HEK293 (cell line): ENCODE results near the gene ATP13A3.

ENCODE experiments used
- CTCF ChIA-PET: fragments of 350-600 bp; formaldehyde crosslinking; extraction: SDS; loops from one replicate; lab custom pipeline; 2021; ENCODE audit warnings: antibody characterized with exemption; lab: Yijun Ruan, JAX
- POLR2A ChIA-PET: fragments of 300-600 bp; formaldehyde crosslinking; extraction: SDS; loops from one replicate; lab custom pipeline; 2020; ENCODE audit warnings: antibody characterized with exemption, inconsistent platforms; lab: Yijun Ruan, JAX
- H3K27ac ChIP-seq: fragments of 200-500 bp; sonication (Bioruptor generic); 2 replicates; pipeline ENCODE4 v1.5.1; 2014; ENCODE audit warnings: low read depth, low read length, control low read depth, inconsistent platforms; ENCODE audit errors: extremely low read depth
- H3K36me3 ChIP-seq, 2 experiments: fragments of 200-500 bp in 1 of 2; sonication (Bioruptor generic) in 1 of 2; 1 replicate in 1 of 2; 2 replicates in 1 of 2; pipeline ENCODE4 v1.5.1; 2014 to 2017; ENCODE audit warnings: inconsistent platforms in 2 of 2, low read length in 2 of 2; ENCODE audit not compliant: control insufficient read depth in 2 of 2, insufficient read depth in 1 of 2
- H3K4me1 ChIP-seq: fragments of 200-500 bp; sonication (Bioruptor generic); 2 replicates; pipeline ENCODE4 v1.5.1; 2014; ENCODE audit warnings: mild to moderate bottlenecking, low read length, inconsistent platforms; ENCODE audit not compliant: control insufficient read depth, insufficient read depth
- H3K4me3 ChIP-seq: 2 replicates; pipeline ENCODE4 v1.5.1; 2011; ENCODE audit warnings: low read depth, mild to moderate bottlenecking, control low read depth, low read length, moderate library complexity
- H3K9me3 ChIP-seq: fragments of 200-500 bp; sonication (Bioruptor generic); 2 replicates; pipeline ENCODE4 v1.5.1; 2014; ENCODE audit warnings: low read depth, low read length, inconsistent platforms; ENCODE audit not compliant: control insufficient read depth, insufficient read depth
- HOXA7 ChIP-seq: sonication (generic); formaldehyde crosslinking; IDR thresholded peaks from 2 replicates; pipeline ENCODE4 v1.8.1; 2022; ENCODE audit warnings: missing genetic modification reagents, borderline replicate concordance
- SP2 ChIP-seq: fragments of 450-650 bp; formaldehyde crosslinking; IDR thresholded peaks from 2 replicates; pipeline ENCODE4 v1.5.1; 2016; ENCODE audit warnings: missing biosample characterization, missing genetic modification characterization
- ZFP37 ChIP-seq: fragments of 450-650 bp; formaldehyde crosslinking; IDR thresholded peaks from 2 replicates; pipeline ENCODE4 v1.5.1; 2016; ENCODE audit warnings: missing biosample characterization, missing genetic modification characterization
- ZNF175 ChIP-seq: fragments of 450-650 bp; formaldehyde crosslinking; IDR thresholded peaks from 2 replicates; pipeline ENCODE4 v1.5.1; 2016; ENCODE audit warnings: missing biosample characterization, missing genetic modification characterization
- ZNF19 ChIP-seq: fragments of 450-650 bp; formaldehyde crosslinking; IDR thresholded peaks from 2 replicates; pipeline ENCODE4; 2016; ENCODE audit warnings: missing biosample characterization, missing genetic modification characterization, low read depth
- ZNF211 ChIP-seq: fragments of 450-650 bp; formaldehyde crosslinking; IDR thresholded peaks from 2 replicates; pipeline ENCODE4 v1.5.1; 2016; ENCODE audit warnings: low read depth, missing biosample characterization, missing genetic modification characterization
- ZNF223 ChIP-seq: fragments of 450-650 bp; formaldehyde crosslinking; IDR thresholded peaks from 2 replicates; pipeline ENCODE4 v1.5.1; 2016; ENCODE audit warnings: missing biosample characterization, missing genetic modification characterization
- ZNF398 ChIP-seq: fragments of 450-650 bp; formaldehyde crosslinking; IDR thresholded peaks from 2 replicates; pipeline ENCODE4 v1.5.1; 2017; ENCODE audit warnings: missing biosample characterization, missing genetic modification characterization
- ZNF521 ChIP-seq: fragments of 450-650 bp; formaldehyde crosslinking; IDR thresholded peaks from 2 replicates; pipeline ENCODE4 v1.5.1; 2017; ENCODE audit warnings: missing biosample characterization, mild to moderate bottlenecking, missing genetic modification characterization
- ZNF530 ChIP-seq: fragments of 450-650 bp; formaldehyde crosslinking; IDR thresholded peaks from 2 replicates; pipeline ENCODE4 v1.5.1; 2016; ENCODE audit warnings: low read depth, missing biosample characterization, missing genetic modification characterization
- ZNF623 ChIP-seq: fragments of 450-650 bp; formaldehyde crosslinking; IDR thresholded peaks from 2 replicates; pipeline ENCODE4 v1.5.1; 2016; ENCODE audit warnings: missing biosample characterization, missing genetic modification characterization
- ZNF626 ChIP-seq: fragments of 450-650 bp; sonication (Bioruptor Pico); formaldehyde crosslinking; IDR thresholded peaks from 2 replicates; pipeline ENCODE4 v1.5.1; 2018; ENCODE audit warnings: missing biosample characterization, missing genetic modification characterization, inconsistent platforms
- ZNF692 ChIP-seq: fragments of 450-650 bp; formaldehyde crosslinking; IDR thresholded peaks from 2 replicates; pipeline ENCODE4 v1.5.1; 2016; ENCODE audit warnings: missing biosample characterization, missing genetic modification characterization
- TF ChIP-seq, protein P1 (sequence below): fragments of 450-650 bp; formaldehyde crosslinking; IDR thresholded peaks from 2 replicates; pipeline ENCODE4 v1.5.1; 2016; ENCODE audit warnings: missing biosample characterization, missing genetic modification characterization, borderline replicate concordance

The ATP13A3 gene

DNA sequence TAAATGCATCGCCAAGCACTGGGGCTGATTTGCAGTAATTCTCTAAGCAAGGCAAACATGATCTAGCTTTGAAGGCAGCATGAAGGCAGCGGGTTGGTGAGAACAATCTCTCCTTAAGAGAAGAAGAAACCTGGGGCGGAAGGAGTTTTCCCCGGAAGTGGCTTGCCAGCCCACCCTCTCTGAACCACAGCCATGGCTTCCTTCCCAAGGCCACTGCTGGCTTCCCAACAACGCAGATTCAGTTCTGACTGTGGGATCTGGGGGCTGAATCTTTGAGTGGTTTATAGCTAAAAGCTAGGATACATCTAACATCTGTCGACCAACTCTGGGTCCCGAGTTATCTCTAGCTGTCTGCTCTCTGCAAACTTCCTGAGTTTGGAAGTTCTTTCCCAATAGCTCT lies 131.4 kb downstream of the ATP13A3 start (continued):
- TF ChIP-seq, protein P1, sequence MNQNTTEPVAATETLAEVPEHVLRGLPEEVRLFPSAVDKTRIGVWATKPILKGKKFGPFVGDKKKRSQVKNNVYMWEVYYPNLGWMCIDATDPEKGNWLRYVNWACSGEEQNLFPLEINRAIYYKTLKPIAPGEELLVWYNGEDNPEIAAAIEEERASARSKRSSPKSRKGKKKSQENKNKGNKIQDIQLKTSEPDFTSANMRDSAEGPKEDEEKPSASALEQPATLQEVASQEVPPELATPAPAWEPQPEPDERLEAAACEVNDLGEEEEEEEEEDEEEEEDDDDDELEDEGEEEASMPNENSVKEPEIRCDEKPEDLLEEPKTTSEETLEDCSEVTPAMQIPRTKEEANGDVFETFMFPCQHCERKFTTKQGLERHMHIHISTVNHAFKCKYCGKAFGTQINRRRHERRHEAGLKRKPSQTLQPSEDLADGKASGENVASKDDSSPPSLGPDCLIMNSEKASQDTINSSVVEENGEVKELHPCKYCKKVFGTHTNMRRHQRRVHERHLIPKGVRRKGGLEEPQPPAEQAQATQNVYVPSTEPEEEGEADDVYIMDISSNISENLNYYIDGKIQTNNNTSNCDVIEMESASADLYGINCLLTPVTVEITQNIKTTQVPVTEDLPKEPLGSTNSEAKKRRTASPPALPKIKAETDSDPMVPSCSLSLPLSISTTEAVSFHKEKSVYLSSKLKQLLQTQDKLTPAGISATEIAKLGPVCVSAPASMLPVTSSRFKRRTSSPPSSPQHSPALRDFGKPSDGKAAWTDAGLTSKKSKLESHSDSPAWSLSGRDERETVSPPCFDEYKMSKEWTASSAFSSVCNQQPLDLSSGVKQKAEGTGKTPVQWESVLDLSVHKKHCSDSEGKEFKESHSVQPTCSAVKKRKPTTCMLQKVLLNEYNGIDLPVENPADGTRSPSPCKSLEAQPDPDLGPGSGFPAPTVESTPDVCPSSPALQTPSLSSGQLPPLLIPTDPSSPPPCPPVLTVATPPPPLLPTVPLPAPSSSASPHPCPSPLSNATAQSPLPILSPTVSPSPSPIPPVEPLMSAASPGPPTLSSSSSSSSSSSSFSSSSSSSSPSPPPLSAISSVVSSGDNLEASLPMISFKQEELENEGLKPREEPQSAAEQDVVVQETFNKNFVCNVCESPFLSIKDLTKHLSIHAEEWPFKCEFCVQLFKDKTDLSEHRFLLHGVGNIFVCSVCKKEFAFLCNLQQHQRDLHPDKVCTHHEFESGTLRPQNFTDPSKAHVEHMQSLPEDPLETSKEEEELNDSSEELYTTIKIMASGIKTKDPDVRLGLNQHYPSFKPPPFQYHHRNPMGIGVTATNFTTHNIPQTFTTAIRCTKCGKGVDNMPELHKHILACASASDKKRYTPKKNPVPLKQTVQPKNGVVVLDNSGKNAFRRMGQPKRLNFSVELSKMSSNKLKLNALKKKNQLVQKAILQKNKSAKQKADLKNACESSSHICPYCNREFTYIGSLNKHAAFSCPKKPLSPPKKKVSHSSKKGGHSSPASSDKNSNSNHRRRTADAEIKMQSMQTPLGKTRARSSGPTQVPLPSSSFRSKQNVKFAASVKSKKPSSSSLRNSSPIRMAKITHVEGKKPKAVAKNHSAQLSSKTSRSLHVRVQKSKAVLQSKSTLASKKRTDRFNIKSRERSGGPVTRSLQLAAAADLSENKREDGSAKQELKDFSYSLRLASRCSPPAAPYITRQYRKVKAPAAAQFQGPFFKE (tag by site-specific recombination): no peak
- no peak for TF ChIP-seq ZNF626 (tag by site-specific recombination)
- TF ChIP-seq ZNF398: no peak

DNA sequence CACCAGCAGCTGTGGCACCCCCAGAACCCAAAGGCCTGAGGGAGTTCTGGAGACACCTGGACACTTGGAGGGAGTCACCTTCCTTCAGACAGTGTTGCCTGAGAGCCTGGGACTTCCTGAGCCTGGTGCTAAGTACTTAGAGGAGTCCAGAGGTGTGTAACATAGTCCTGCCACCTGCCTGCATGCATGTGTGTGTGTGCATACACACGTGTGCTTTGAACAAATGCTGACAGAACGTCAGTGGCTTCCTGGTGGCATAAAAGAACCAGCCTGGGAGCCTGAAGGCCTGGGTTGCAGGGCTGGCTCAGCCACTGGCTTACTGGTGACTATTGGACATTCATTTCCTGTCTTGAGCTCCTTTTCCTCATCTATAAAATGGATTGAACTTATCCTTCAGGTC lies 132.5 kb downstream of the ATP13A3 start:
- Histone ChIP-seq H3K27ac (no peak overlapping the region), H3K36me3 (no peaks in the 10 kb centered on the region), H3K4me3 (no peak overlapping the region), H3K9me3 (no peaks in the 10 kb centered on the region), H3K4me1 (peaks cover 4% of the 10 kb centered on the region; the same call in 1 of the 2 replicates)
- no peak for TF ChIP-seq ZFP37 (tag by site-specific recombination)
- no peak for TF ChIP-seq ZNF175 (tag by site-specific recombination)
- no peak for TF ChIP-seq SP2 (tag by site-specific recombination)
- TF ChIP-seq ZNF692: no peak
- TF ChIP-seq ZNF19 (tag by site-specific recombination): no peak
- TF ChIP-seq ZNF211 (tag by site-specific recombination): no peak
- no peak for TF ChIP-seq HOXA7
- no peak for TF ChIP-seq ZNF223
- no peak for TF ChIP-seq ZNF530 (tag by site-specific recombination)
- TF ChIP-seq ZNF623 (tag by site-specific recombination): no peak
- no peak for TF ChIP-seq ZNF521 (tag by site-specific recombination)
- ChIA-PET POLR2A (no interaction called here), CTCF (no interaction called here)
